Measurements from ENCODE around the gene SLC17A9. TPM values are rescaled to one million over a fixed set of nuclear protein-coding genes. Genes with fewer than 3 reads are reported as not detected.
A peak's percentile ranks its signal among the peaks of the same experiment; 100 is the strongest.

The SLC17A9 gene
- 5.3 to 7.1 TPM (median 5.7 TPM) in 3 replicates for total RNA-seq

GRCh38 chr20:62952373-62952967 lies at the start of gene SLC17A9:
TSS of gene SLC17A9 (plus strand) at chr20:62952709. CDS start at chr20:62952831, 122 bp downstream.
- Mint-ChIP-seq H3K4me1 (peaks cover 12% of the 10 kb centered on the region), H3K27ac (no peak within 1 kb of the TSS), H3K9me3 (peaks cover 6% of the 10 kb centered on the region), H3K4me3 (peak within 1 kb of the TSS; percentile 24), H3K27me3 (ENCODE audit: low read depth) (no peaks in the 10 kb centered on the region), H3K36me3 (peaks cover 31% of the 10 kb centered on the region)
- TF ChIP-seq CTCF (IDR thresholded peaks at IDR 0.05; ENCODE audit: unreplicated experiment): no peak
- DNase-seq (ENCODE audit: low spot score in 2 of 2, unreplicated experiment in 2 of 2): no peak

GRCh38 chr20:62902926-62903615 lies 49.4 kb upstream of the SLC17A9 start:
- Mint-ChIP-seq H3K9me3 (no peaks in the 10 kb centered on the region), H3K27ac (no peak overlapping the region), H3K36me3 (peaks cover 39% of the 10 kb centered on the region), H3K4me1 (peaks cover 27% of the 10 kb centered on the region), H3K27me3 (ENCODE audit: low read depth) (no peaks in the 10 kb centered on the region), H3K4me3 (no peak overlapping the region)
- TF ChIP-seq CTCF (IDR thresholded peaks at IDR 0.05; ENCODE audit: unreplicated experiment): no peak
- no peak for DNase-seq (ENCODE audit: low spot score in 2 of 2, unreplicated experiment in 2 of 2)

GRCh38 chr20:62905536-62906117 lies 46.9 kb upstream of the SLC17A9 start:
- DNase-seq (ENCODE audit: low spot score in 2 of 2, unreplicated experiment in 2 of 2): no peak
- TF ChIP-seq CTCF (IDR thresholded peaks at IDR 0.05; ENCODE audit: unreplicated experiment): no peak
- H3K4me1 Mint-ChIP-seq: peaks cover 4% of the 10 kb centered on the region
- H3K27ac Mint-ChIP-seq: no peak overlapping the region
- no peak overlapping the region for H3K4me3 Mint-ChIP-seq
- no peaks in the 10 kb centered on the region for H3K27me3 Mint-ChIP-seq (ENCODE audit: low read depth)
- H3K36me3 Mint-ChIP-seq: peaks cover 53% of the 10 kb centered on the region
- H3K9me3 Mint-ChIP-seq: no peaks in the 10 kb centered on the region

DNA sequence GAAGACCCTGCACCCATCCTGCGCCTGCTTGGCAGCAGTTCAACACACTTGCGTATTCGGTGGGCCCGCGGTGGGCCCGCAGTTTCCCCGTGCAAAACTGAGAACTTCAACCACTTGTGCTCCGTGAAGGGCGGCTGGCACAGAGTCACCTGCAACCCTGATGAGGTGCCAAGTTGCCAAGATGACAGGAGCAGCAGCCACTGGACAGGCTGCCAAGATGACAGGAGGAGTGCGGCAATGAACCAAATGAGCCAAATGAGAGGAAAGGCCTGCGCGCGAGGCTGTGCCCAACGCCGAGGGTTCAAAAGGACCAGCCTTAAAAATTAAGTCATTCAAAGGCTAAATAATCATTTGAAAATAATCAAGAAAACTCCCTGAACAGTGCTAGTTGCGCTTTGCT lies 46.3 kb upstream of the SLC17A9 start:
- no peak overlapping the region for H3K4me3 Mint-ChIP-seq
- no peaks in the 10 kb centered on the region for H3K27me3 Mint-ChIP-seq (ENCODE audit: low read depth)
- peaks cover 56% of the 10 kb centered on the region for H3K36me3 Mint-ChIP-seq
- no peaks in the 10 kb centered on the region for H3K4me1 Mint-ChIP-seq
- H3K27ac Mint-ChIP-seq: no peak overlapping the region
- no peak for TF ChIP-seq CTCF (IDR thresholded peaks at IDR 0.05; ENCODE audit: unreplicated experiment)
- no peaks in the 10 kb centered on the region for H3K9me3 Mint-ChIP-seq
- no peak for DNase-seq (ENCODE audit: low spot score in 2 of 2, unreplicated experiment in 2 of 2)

GRCh38 chr20:62906647-62907375 lies 45.7 kb upstream of the SLC17A9 start:
- no peak for DNase-seq (ENCODE audit: low spot score in 2 of 2, unreplicated experiment in 2 of 2)
- H3K4me1 Mint-ChIP-seq: no peaks in the 10 kb centered on the region
- no peaks in the 10 kb centered on the region for H3K27me3 Mint-ChIP-seq (ENCODE audit: low read depth)
- H3K36me3 Mint-ChIP-seq: peaks cover 58% of the 10 kb centered on the region
- H3K4me3 Mint-ChIP-seq: no peak overlapping the region
- no peaks in the 10 kb centered on the region for H3K9me3 Mint-ChIP-seq
- TF ChIP-seq CTCF (IDR thresholded peaks at IDR 0.05; ENCODE audit: unreplicated experiment): no peak
- no peak overlapping the region for H3K27ac Mint-ChIP-seq
